ENCODE measurements around the gene LPCAT1.

The LPCAT1 gene

GRCh38 chr5:1500411-1501091 is 23.2 kb downstream of the LPCAT1 start:
- TF ChIP-seq CTCF (IDR thresholded peaks at IDR 0.05), result no peak
- H3K9me3 ChIP-seq, result no peaks in the 10 kb centered on the region
- peaks cover 0 to 33% (median 16%) of the 10 kb centered on the region in 4 donors for H3K4me1 ChIP-seq
- peaks cover 0 to 24% (median 0%) of the 10 kb centered on the region in 3 donors for H3K36me3 ChIP-seq
- intact Hi-C loops (cut with DNase I; ENCODE audit: low total_unique reads), result no loop called here
- H3K27me3 ChIP-seq, result no peaks in the 10 kb centered on the region
- DNase-seq, result peak; percentile 65 to 81
- H3K27ac ChIP-seq, result peak overlapping the region in 1 of 2 donors; percentile 20
- no peak overlapping the region for H3K4me3 ChIP-seq

GRCh38 chr5:1499851-1500250 is 23.9 kb downstream of the LPCAT1 start:
- Histone ChIP-seq H3K27me3 (no peaks in the 10 kb centered on the region), H3K27ac (no peak overlapping the region), H3K4me3 (no peak overlapping the region), H3K36me3 (peaks cover 0 to 28% (median 4%) of the 10 kb centered on the region in 3 donors), H3K4me1 (peaks cover 0 to 33% (median 16%) of the 10 kb centered on the region in 4 donors), H3K9me3 (no peaks in the 10 kb centered on the region)
- DNase-seq, result no peak
- intact Hi-C loops (cut with DNase I; ENCODE audit: low total_unique reads), result no loop called here
- no peak for TF ChIP-seq CTCF (IDR thresholded peaks at IDR 0.05)

- no peak for TF ChIP-seq CTCF (IDR thresholded peaks at IDR 0.05)
- H3K36me3 ChIP-seq, result peaks cover 0 to 38% (median 14%) of the 10 kb centered on the region in 3 donors
- intact Hi-C loops (cut with DNase I; ENCODE audit: low total_unique reads), result no loop called here
- no peak overlapping the region for H3K27ac ChIP-seq
- H3K27me3 ChIP-seq, result no peaks in the 10 kb centered on the region
- H3K9me3 ChIP-seq, result no peaks in the 10 kb centered on the region
- H3K4me1 ChIP-seq, result peaks cover 0 to 25% (median 16%) of the 10 kb centered on the region in 4 donors
- no peak overlapping the region for H3K4me3 ChIP-seq
- DNase-seq, result no peak
Observed at GRCh38 chr5:1498623-1499416, 24.9 kb downstream of the LPCAT1 start.

GRCh38 chr5:1497795-1498622 is 25.8 kb downstream of the LPCAT1 start:
- Histone ChIP-seq H3K9me3 (no peaks in the 10 kb centered on the region), H3K4me1 (peaks cover 0 to 20% (median 13%) of the 10 kb centered on the region in 4 donors), H3K27me3 (no peaks in the 10 kb centered on the region), H3K36me3 (peaks cover 0 to 46% (median 22%) of the 10 kb centered on the region in 3 donors), H3K4me3 (no peak overlapping the region), H3K27ac (no peak overlapping the region)
- no peak for DNase-seq
- no peak for TF ChIP-seq CTCF (IDR thresholded peaks at IDR 0.05)
- intact Hi-C loops (cut with DNase I; ENCODE audit: low total_unique reads), result no loop called here

- H3K36me3 ChIP-seq, result peaks cover 0 to 53% (median 29%) of the 10 kb centered on the region in 3 donors
- H3K9me3 ChIP-seq, result no peaks in the 10 kb centered on the region
- H3K4me1 ChIP-seq, result peaks cover 0 to 17% (median 13%) of the 10 kb centered on the region in 4 donors
- intact Hi-C loops (cut with DNase I; ENCODE audit: low total_unique reads), result no loop called here
- no peak overlapping the region for H3K4me3 ChIP-seq
- no peak for DNase-seq
- H3K27ac ChIP-seq, result no peak overlapping the region
- no peak for TF ChIP-seq CTCF (IDR thresholded peaks at IDR 0.05)
- no peaks in the 10 kb centered on the region for H3K27me3 ChIP-seq
Observed at GRCh38 chr5:1497242-1497777, 26.4 kb downstream of the LPCAT1 start.

Data from tibial artery (tissue), 4 donors.